ENCODE data around the gene NCOA5. TPM values are rescaled to one million over a fixed set of nuclear protein-coding genes. Genes with fewer than 3 reads are reported as not detected.

Gene NCOA5
- total and polyA plus RNA-seq, 2 experiments from 2014 or later = 8.4 to 22.8 TPM

GRCh38 chr20:46099491-46100287 is 9.9 kb upstream of the NCOA5 start:
- Mint-ChIP-seq H3K27ac (peak overlapping the region; percentile 6; the same call in 1 of the 2 replicates), H3K9me3 (peaks cover 5% of the 10 kb centered on the region), H3K27me3 (ENCODE audit: insufficient read depth, low read depth, poor library complexity) (peaks cover 14% of the 10 kb centered on the region), H3K4me3 (peak overlapping the region; percentile 38; the same call in 1 of the 3 replicates), H3K4me1 (peaks cover 3% of the 10 kb centered on the region; the same call in 2 of the 3 replicates), H3K36me3 (ENCODE audit: low read depth) (no peaks in the 10 kb centered on the region)
- Histone ChIP-seq H3K4me2 (peak overlapping the region; percentile 69), H3K79me2 (replicated peaks; ENCODE audit: insufficient read depth) (no peaks in the 10 kb centered on the region), H2AFZ (peak overlapping the region; percentile 93), H3K36me3 (ENCODE audit: insufficient read depth) (no peaks in the 10 kb centered on the region), H3K4me3 (peak overlapping the region; percentile 43), H3K9me2 (ENCODE audit: insufficient read depth) (0 out of 2 replicates have a peak, but pooled peaks cover under 1% of the 10 kb centered on the region), H3K4me1 (ENCODE audit: insufficient read depth) (no peaks in the 10 kb centered on the region), H3K27ac (ENCODE audit: low read depth) (no peak overlapping the region), H3F3A (replicated peaks; ENCODE audit: low read depth) (0 out of 2 replicates have a peak, but pooled peaks cover 6% of the 10 kb centered on the region), H3K27me3 (ENCODE audit: insufficient read depth) (peaks cover 25% of the 10 kb centered on the region), H4K20me1 (replicated peaks; ENCODE audit: insufficient read depth) (no peaks in the 10 kb centered on the region)
- ATAC-seq (peak; percentile 99), DNase-seq (ENCODE audit: low spot score) (peak; percentile 76)
- no peak for TF ChIP-seq POLR2AphosphoS5 (IDR thresholded peaks at IDR 0.05; ENCODE audit: low read depth)
- TF ChIP-seq EZH2 (IDR thresholded peaks at IDR 0.05; ENCODE audit: low read depth, unreplicated experiment) = no peak
- TF ChIP-seq ZNF331 (CRISPR knock-in tag; IDR thresholded peaks at IDR 0.05; ENCODE audit: low read depth) = no peak
- TF ChIP-seq, protein P1, sequence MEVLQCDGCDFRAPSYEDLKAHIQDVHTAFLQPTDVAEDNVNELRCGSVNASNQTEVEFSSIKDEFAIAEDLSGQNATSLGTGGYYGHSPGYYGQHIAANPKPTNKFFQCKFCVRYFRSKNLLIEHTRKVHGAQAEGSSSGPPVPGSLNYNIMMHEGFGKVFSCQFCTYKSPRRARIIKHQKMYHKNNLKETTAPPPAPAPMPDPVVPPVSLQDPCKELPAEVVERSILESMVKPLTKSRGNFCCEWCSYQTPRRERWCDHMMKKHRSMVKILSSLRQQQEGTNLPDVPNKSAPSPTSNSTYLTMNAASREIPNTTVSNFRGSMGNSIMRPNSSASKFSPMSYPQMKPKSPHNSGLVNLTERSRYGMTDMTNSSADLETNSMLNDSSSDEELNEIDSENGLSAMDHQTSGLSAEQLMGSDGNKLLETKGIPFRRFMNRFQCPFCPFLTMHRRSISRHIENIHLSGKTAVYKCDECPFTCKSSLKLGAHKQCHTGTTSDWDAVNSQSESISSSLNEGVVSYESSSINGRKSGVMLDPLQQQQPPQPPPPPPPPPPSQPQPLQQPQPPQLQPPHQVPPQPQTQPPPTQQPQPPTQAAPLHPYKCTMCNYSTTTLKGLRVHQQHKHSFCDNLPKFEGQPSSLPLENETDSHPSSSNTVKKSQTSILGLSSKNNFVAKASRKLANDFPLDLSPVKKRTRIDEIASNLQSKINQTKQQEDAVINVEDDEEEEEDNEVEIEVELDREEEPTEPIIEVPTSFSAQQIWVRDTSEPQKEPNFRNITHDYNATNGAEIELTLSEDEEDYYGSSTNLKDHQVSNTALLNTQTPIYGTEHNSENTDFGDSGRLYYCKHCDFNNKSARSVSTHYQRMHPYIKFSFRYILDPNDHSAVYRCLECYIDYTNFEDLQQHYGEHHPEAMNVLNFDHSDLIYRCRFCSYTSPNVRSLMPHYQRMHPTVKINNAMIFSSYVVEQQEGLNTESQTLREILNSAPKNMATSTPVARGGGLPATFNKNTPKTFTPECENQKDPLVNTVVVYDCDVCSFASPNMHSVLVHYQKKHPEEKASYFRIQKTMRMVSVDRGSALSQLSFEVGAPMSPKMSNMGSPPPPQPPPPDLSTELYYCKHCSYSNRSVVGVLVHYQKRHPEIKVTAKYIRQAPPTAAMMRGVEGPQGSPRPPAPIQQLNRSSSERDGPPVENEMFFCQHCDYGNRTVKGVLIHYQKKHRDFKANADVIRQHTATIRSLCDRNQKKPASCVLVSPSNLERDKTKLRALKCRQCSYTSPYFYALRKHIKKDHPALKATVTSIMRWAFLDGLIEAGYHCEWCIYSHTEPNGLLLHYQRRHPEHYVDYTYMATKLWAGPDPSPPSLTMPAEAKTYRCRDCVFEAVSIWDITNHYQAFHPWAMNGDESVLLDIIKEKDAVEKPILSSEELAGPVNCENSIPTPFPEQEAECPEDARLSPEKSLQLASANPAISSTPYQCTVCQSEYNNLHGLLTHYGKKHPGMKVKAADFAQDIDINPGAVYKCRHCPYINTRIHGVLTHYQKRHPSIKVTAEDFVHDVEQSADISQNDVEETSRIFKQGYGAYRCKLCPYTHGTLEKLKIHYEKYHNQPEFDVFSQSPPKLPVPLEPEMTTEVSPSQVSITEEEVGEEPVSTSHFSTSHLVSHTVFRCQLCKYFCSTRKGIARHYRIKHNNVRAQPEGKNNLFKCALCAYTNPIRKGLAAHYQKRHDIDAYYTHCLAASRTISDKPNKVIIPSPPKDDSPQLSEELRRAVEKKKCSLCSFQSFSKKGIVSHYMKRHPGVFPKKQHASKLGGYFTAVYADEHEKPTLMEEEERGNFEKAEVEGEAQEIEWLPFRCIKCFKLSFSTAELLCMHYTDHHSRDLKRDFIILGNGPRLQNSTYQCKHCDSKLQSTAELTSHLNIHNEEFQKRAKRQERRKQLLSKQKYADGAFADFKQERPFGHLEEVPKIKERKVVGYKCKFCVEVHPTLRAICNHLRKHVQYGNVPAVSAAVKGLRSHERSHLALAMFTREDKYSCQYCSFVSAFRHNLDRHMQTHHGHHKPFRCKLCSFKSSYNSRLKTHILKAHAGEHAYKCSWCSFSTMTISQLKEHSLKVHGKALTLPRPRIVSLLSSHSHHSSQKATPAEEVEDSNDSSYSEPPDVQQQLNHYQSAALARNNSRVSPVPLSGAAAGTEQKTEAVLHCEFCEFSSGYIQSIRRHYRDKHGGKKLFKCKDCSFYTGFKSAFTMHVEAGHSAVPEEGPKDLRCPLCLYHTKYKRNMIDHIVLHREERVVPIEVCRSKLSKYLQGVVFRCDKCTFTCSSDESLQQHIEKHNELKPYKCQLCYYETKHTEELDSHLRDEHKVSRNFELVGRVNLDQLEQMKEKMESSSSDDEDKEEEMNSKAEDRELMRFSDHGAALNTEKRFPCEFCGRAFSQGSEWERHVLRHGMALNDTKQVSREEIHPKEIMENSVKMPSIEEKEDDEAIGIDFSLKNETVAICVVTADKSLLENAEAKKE (CRISPR knock-in tag; IDR thresholded peaks at IDR 0.05) = no peak
- peak; percentile 36 to 77 for TF ChIP-seq CTCF (conservative IDR thresholded peaks at IDR 0.05; ENCODE audit: low read depth in 2 of 2)
- no peak for TF ChIP-seq ETS1 (IDR thresholded peaks at IDR 0.05)
- TF ChIP-seq CREB1 (CRISPR knock-in tag; IDR thresholded peaks at IDR 0.05; ENCODE audit: low read depth) = peak; percentile 61; the same call in 1 of the 2 replicates
- no peak for TF ChIP-seq ZNF114 (CRISPR knock-in tag; IDR thresholded peaks at IDR 0.05)
- no peak for TF ChIP-seq EZH2phosphoT487 (IDR thresholded peaks at IDR 0.05; ENCODE audit: unreplicated experiment)
